ENCODE data around the gene TMEM100. TPM values are rescaled to one million over a fixed set of nuclear protein-coding genes. Genes with fewer than 3 reads are reported as not detected.

Gene TMEM100
- total and polyA plus RNA-seq, 2 of the 8 experiments (the other 6 are each of a cell fraction or from before 2014, with no cell fraction given): 0.36 to 0.48 TPM

DNA sequence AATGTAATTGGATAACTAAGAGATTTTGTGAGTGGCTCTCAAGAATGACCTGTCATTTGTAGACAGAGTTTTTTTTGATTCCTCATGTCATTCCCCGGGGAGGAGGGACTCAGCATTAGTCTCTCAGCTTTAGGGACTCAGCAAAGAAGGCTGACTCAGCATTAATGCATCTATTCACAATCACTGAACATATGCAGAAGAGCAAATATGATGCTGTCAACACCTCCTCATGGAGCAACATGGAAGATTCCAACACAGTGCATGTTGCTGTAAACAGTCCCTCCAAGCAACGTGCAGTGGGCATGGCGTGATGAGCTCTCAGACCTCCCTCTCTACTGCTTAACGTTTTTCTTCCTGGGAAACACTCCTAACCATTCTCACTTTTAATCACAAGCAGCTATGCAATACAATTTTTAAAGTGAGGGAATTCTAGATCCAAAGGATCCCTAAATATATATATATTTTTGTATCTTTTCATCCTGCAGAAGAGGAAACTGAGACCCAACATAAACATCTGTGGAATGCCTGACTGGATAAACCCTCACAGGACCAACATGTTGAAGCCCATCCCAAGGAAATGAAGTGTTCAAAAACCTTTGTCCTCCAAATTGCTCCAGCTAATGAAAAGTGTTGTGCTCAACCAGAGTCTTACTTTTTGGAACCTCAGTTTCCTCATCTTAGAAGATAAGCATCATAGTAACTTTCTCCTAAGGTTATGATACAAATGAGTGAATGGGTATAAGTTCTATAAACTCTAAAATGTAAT is 38.9 kb downstream of the TMEM100 start:
- Histone ChIP-seq H3K23me2 (ENCODE audit: low read depth, low read length) (no peaks in the 10 kb centered on the region), H2BK5ac (ENCODE audit: low read depth, low read length) (no peak overlapping the region), H2BK20ac (ENCODE audit: low read length) (no peak overlapping the region), H4K91ac (replicated peaks; ENCODE audit: insufficient read length, low read length) (no peak overlapping the region), H2BK120ac (replicated peaks; ENCODE audit: low read depth, low read length) (no peak overlapping the region), H3K27ac (ENCODE audit: low read depth, low read length) (no peak overlapping the region), H4K20me1 (replicated peaks in 1 of 2; ENCODE audit: control insufficient read depth in 1 of 2, insufficient read depth in 2 of 2, low read length in 2 of 2) (no peaks in the 10 kb centered on the region), H3K4me2 (ENCODE audit: insufficient read depth in 1 of 2, low read depth in 2 of 2, low read length in 2 of 2) (no peak overlapping the region), H3K23ac (ENCODE audit: insufficient read length) (no peak overlapping the region), H3K18ac (ENCODE audit: extremely low read depth, low read length) (no peak overlapping the region), H2AFZ (ENCODE audit: low read length) (no peak overlapping the region), H4K8ac (ENCODE audit: extremely low read depth, insufficient read depth, low read length) (no peak overlapping the region), H3K4me1 (replicated peaks in 1 of 4; ENCODE audit: control insufficient read depth in 3 of 4, insufficient read depth in 4 of 4, low read length in 3 of 4) (no peaks in the 10 kb centered on the region), H3K36me3 (ENCODE audit: control insufficient read depth in 2 of 4, insufficient read depth in 4 of 4, low read length in 3 of 4) (no peaks in the 10 kb centered on the region), H3K14ac (ENCODE audit: insufficient read length) (no peak overlapping the region), H2BK12ac (ENCODE audit: low read depth, low read length) (no peak overlapping the region), H2BK15ac (ENCODE audit: low read length) (no peak overlapping the region), H3K4me3 (ENCODE audit: extremely low read depth in 1 of 4, insufficient read depth in 2 of 4, low read depth in 3 of 4, low read length in 4 of 4) (no peak overlapping the region), H3K27me3 (replicated peaks in 1 of 4; ENCODE audit: control insufficient read depth in 3 of 4, extremely low read depth in 1 of 4, insufficient read depth in 3 of 4, low read length in 3 of 4) (no peaks in the 10 kb centered on the region), H3K56ac (replicated peaks; ENCODE audit: insufficient read length, low read depth, low read length) (no peak overlapping the region), H3K79me1 (ENCODE audit: low read depth, low read length) (no peaks in the 10 kb centered on the region), H4K5ac (ENCODE audit: insufficient read length, low read depth, low read length) (no peak overlapping the region), H3K9ac (replicated peaks in 1 of 4; ENCODE audit: extremely low read depth in 1 of 4, low read depth in 3 of 4, low read length in 3 of 4) (no peak overlapping the region), H3K79me2 (ENCODE audit: control insufficient read depth in 1 of 2, insufficient read depth in 2 of 2, low read length in 2 of 2) (no peaks in the 10 kb centered on the region), H2AK5ac (ENCODE audit: low read depth, low read length) (no peak overlapping the region), H3K9me3 (ENCODE audit: insufficient read depth in 2 of 2, low read depth in 1 of 2, low read length in 1 of 2) (peaks cover 5 to 10% of the 10 kb centered on the region in 2 experiments; a peak in 3 of 4 replicates), H3K4ac (replicated peaks; ENCODE audit: insufficient read length, low read depth, low read length) (no peak overlapping the region)
- FAIRE-seq (no peak), DNase-seq (ENCODE audit: low read depth in 1 of 2, low spot score in 2 of 2) (no peak)
- CTCF ChIA-PET (ENCODE audit: partially characterized antibody): interaction anchor here (0.8 to 1.2 kb wide), 4 partner anchors 45 to 157 kb away, joined by 3 read pairs; no protein-coding TSS in a partner anchor
- WGBS, 2 experiments (ENCODE audit: extremely low coverage in 1 of 2, insufficient coverage in 1 of 2, insufficient read length in 1 of 2, insufficient replicate concordance in 2 of 2, low coverage in 1 of 2, low lambda C conversion rate in 2 of 2, missing lambda C conversion rate in 1 of 2): 92% methylated on average over 4 of the region's 4 CpGs; no CpG with 5 or more reads in 1 of the 2 experiments
- no peak for TF ChIP-seq CTBP2 (IDR thresholded peaks at IDR 0.05; ENCODE audit: borderline replicate concordance, insufficient read depth, insufficient read length, low read length)
- TF ChIP-seq MAFK (IDR thresholded peaks at IDR 0.05; ENCODE audit: low read depth, low read length): peak; percentile 93
- POLR2A ChIA-PET (ENCODE audit: partially characterized antibody): no interaction called here

Data from H1 (cell line).